Neural cell (in vitro differentiated cells): ENCODE results near the gene NDFIP1. TPM values are rescaled to one million over a fixed set of nuclear protein-coding genes. Genes with fewer than 3 reads are reported as not detected.

Experiments
- H2AFZ ChIP-seq: fragments of 200-600, 300-800 bp; sonication (generic), shearing (Covaris generic); 2 replicates; pipeline ENCODE4 v1.6.0; 2014; ENCODE audit warnings: low read depth, mild to moderate bottlenecking, antibody characterized with exemption, low read length, moderate library complexity
- H3F3A ChIP-seq: fragments of 200-600 bp; shearing (Covaris generic); 2 replicates; pipeline ENCODE4 v1.6.1; 2016; ENCODE audit warnings: mild to moderate bottlenecking, moderate library complexity, mixed read lengths, antibody characterized with exemption, low read length; ENCODE audit not compliant: insufficient read depth, poor library complexity, severe bottlenecking
- H3K27ac ChIP-seq: fragments of 200-600, 300-800 bp; sonication (generic), shearing (Covaris generic); 2 replicates; pipeline ENCODE4 v1.5.1; 2014; ENCODE audit warnings: mild to moderate bottlenecking, low read length, moderate library complexity
- H3K27me3 ChIP-seq: fragments of 300-800, 200-600 bp; sonication (generic), shearing (Covaris generic); 2 replicates; pipeline ENCODE4 v1.6.0; 2014; ENCODE audit warnings: mild to moderate bottlenecking, low read depth, low read length, moderate library complexity; ENCODE audit not compliant: insufficient read depth
- H3K36me3 ChIP-seq: fragments of 300-800, 200-600 bp; sonication (generic), shearing (Covaris generic); 2 replicates; pipeline ENCODE4 v1.5.1; 2014; ENCODE audit warnings: mild to moderate bottlenecking, antibody characterized with exemption, low read length, moderate library complexity; ENCODE audit not compliant: insufficient read depth
- H3K4me2 ChIP-seq: fragments of 300-800, 200-600 bp; sonication (generic), shearing (Covaris generic); 2 replicates; pipeline ENCODE4 v1.6.0; 2014; ENCODE audit warnings: mild to moderate bottlenecking, low read length
- H3K4me3 ChIP-seq: fragments of 300-800, 200-600 bp; sonication (generic), shearing (Covaris generic); 2 replicates; pipeline ENCODE4 v1.5.1; 2014; ENCODE audit warnings: mild to moderate bottlenecking, low read length, moderate library complexity
- H3K79me2 ChIP-seq: fragments of 200-600 bp; shearing (Covaris generic); replicated peaks from 2 replicates; pipeline ENCODE4 v1.6.0; 2014; ENCODE audit warnings: mild to moderate bottlenecking, low read length, moderate library complexity; ENCODE audit not compliant: insufficient read depth
- H3K9ac ChIP-seq: fragments of 300-800, 200-600 bp; sonication (generic), shearing (Covaris generic); 2 replicates; pipeline ENCODE4 v1.6.1; 2016; ENCODE audit warnings: mild to moderate bottlenecking, low read length, mixed read lengths
- H3K9me2 ChIP-seq: fragments of 200-600 bp; shearing (Covaris generic); 2 replicates; pipeline ENCODE4 v1.6.1; 2016; ENCODE audit warnings: mild to moderate bottlenecking, low read length, mixed read lengths; ENCODE audit not compliant: insufficient read depth
- H3K9me3 ChIP-seq: fragments of 200-600, 300-800 bp; sonication (generic), shearing (Covaris generic); 2 replicates; pipeline ENCODE4 v1.6.1; 2016; ENCODE audit warnings: mild to moderate bottlenecking, mixed run types, low read length, moderate library complexity, mixed read lengths
- H4K20me1 ChIP-seq: fragments of 200-600 bp; shearing (Covaris generic); 2 replicates; pipeline ENCODE4 v1.6.1; 2016; ENCODE audit warnings: mild to moderate bottlenecking, mixed run types; ENCODE audit not compliant: insufficient read depth
- CTCF ChIP-seq: fragments of 450-650 bp; IDR thresholded peaks from 2 replicates; pipeline ENCODE4 v1.5.1; 2014; ENCODE audit warnings: antibody characterized with exemption, mild to moderate bottlenecking, moderate library complexity; ENCODE audit not compliant: poor library complexity, severe bottlenecking
- EP300 ChIP-seq: fragments of 450-650 bp; conservative IDR thresholded peaks from 2 replicates; pipeline ENCODE4 v1.6.1; 2014; ENCODE audit warnings: antibody characterized with exemption, mild to moderate bottlenecking, moderate library complexity; ENCODE audit not compliant: poor library complexity, severe bottlenecking
- EZH2 ChIP-seq: fragments of 200-600, 300-800 bp; shearing (Covaris generic), sonication (generic); IDR thresholded peaks from 2 replicates; pipeline ENCODE4 v1.6.1; 2014; ENCODE audit warnings: antibody characterized with exemption, low read length, borderline replicate concordance, mild to moderate bottlenecking; ENCODE audit not compliant: insufficient read depth, poor library complexity, severe bottlenecking
- MXI1 ChIP-seq: fragments of 450-650 bp; conservative IDR thresholded peaks from 2 replicates; pipeline ENCODE4 v1.6.1; 2014; ENCODE audit warnings: antibody characterized with exemption, mild to moderate bottlenecking; ENCODE audit not compliant: poor library complexity, severe bottlenecking
- POLR2AphosphoS5 ChIP-seq: IDR thresholded peaks from 2 replicates; pipeline ENCODE4 v1.6.1; 2012
- RAD21 ChIP-seq: fragments of 450-650 bp; conservative IDR thresholded peaks from 2 replicates; pipeline ENCODE4 v1.6.1; 2014; ENCODE audit warnings: antibody characterized with exemption, mild to moderate bottlenecking, moderate library complexity
- REST ChIP-seq: IDR thresholded peaks from 2 replicates; pipeline ENCODE4 v1.6.1; 2012; ENCODE audit warnings: borderline replicate concordance
- SMC3 ChIP-seq: fragments of 450-650 bp; conservative IDR thresholded peaks from 2 replicates; pipeline ENCODE4 v1.6.1; 2014; ENCODE audit warnings: antibody characterized with exemption, mild to moderate bottlenecking, moderate library complexity; ENCODE audit not compliant: poor library complexity
- TAF1 ChIP-seq: IDR thresholded peaks from 2 replicates; pipeline ENCODE4 v1.6.1; 2012; ENCODE audit warnings: low read depth
- polyA plus RNA-seq: library from polyadenylated mRNA; depleted of rRNA; stranded (reverse); fragments of >200 nt; gene quantifications from 2 replicates; pipeline ENCODE4 v1.2.3, GENCODE V29; 2014

Gene NDFIP1
- polyA plus RNA-seq, 1 donor from 2014 or later, result 99.7 TPM

DNA sequence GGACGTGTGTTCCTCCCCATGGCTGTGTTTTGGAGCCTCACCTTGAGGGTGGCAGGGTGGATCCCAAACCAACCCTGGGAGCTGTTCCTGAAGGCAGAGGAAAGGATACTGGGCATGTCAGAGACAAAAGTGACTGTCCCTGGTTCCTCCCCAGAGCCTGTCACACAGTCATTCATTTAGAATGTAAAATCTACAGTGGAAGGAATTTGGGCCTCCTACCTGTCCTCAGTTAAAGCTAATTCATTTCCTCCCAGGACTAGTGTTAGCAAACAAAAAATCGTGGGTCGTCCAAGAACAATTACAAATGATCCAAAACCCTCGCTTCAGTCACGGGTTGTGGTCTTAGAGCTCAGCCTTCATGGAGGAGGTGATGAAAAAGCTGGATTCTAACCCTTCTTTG, 83.2 kb downstream of the NDFIP1 start:
- TF ChIP-seq EZH2 (no peak), RAD21 (no peak), REST (no peak), MXI1 (no peak), TAF1 (no peak), SMC3 (no peak), EP300 (no peak), CTCF (no peak), POLR2AphosphoS5 (no peak)
- Histone ChIP-seq H3K9me3 (no peaks in the 10 kb centered on the region), H3K4me3 (no peak overlapping the region), H3K4me2 (no peak overlapping the region), H3K9me2 (no peaks in the 10 kb centered on the region), H4K20me1 (no peaks in the 10 kb centered on the region), H3K27me3 (no peaks in the 10 kb centered on the region), H3F3A (no peaks in the 10 kb centered on the region), H3K27ac (no peak overlapping the region), H3K79me2 (no peaks in the 10 kb centered on the region), H3K9ac (no peak overlapping the region), H2AFZ (no peak overlapping the region), H3K36me3 (no peaks in the 10 kb centered on the region)

- no peak overlapping the region for H3K27ac ChIP-seq
- no peaks in the 10 kb centered on the region for H3F3A ChIP-seq
- no peaks in the 10 kb centered on the region for H3K9me2 ChIP-seq
- TF ChIP-seq RAD21 (no peak), TAF1 (no peak), EP300 (no peak), MXI1 (no peak), SMC3 (no peak), EZH2 (no peak), CTCF (no peak), POLR2AphosphoS5 (no peak), REST (no peak)
- no peaks in the 10 kb centered on the region for H3K9me3 ChIP-seq
- H3K9ac ChIP-seq, result no peak overlapping the region
- no peak overlapping the region for H3K4me2 ChIP-seq
- H2AFZ ChIP-seq, result no peak overlapping the region
- H3K27me3 ChIP-seq, result no peaks in the 10 kb centered on the region
- H3K36me3 ChIP-seq, result no peaks in the 10 kb centered on the region
- no peaks in the 10 kb centered on the region for H3K79me2 ChIP-seq
- no peak overlapping the region for H3K4me3 ChIP-seq
- no peaks in the 10 kb centered on the region for H4K20me1 ChIP-seq
Observed at GRCh38 chr5:142192286-142193113, 83.9 kb downstream of the NDFIP1 start.
